ENCODE results near the gene CDAN1. TPM values are rescaled to one million over a fixed set of nuclear protein-coding genes. Genes with fewer than 3 reads are reported as not detected.

Gene CDAN1
- total RNA-seq, 3 donors from 2014 or later (not counting 1 experiment from before 2014, with no cell fraction given), result 18.1 to 36.9 (median 34.9) TPM

DNA sequence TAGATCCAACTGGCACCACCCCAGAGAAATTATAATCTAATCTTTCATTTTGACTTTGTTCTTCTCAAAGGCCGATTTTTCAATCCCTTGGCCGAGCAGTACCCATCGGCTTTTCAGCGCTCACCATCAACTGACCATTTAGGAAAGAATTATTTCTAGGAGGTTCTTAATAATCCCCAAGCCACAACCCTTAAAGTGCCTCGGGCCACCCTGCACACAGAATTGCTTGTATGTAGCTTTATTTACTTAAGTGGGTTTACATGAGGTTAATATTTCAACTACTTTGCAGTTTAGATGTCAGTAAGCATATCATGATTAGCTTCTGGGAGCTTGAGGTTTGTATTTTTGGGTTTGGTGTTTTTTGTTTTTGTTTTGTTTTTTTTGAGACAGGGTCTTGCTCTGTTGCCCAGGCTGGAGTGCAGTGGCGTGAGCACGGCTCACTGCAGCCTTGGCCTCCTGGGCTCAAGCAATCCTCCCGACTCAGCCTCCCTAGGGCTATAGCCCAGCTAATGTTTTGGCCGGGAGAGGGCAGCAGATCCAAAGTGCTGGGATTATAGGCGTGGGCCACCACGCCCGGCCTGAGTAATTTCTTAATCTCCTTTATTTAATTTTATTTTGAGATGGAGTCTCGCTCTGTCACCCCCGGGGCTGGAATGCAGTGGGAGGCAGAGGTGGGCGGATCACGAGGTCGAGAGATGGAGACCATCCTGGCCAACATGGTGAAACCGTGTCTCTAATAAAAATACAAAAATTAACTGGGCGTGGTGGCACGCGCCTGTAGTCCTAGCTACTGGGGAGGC, 801 bp upstream of the CDAN1 start:
- intact Hi-C loops (cut with micrococcal nuclease), result loop anchor here (10.0 kb wide), 1 partner anchor 187 kb away; the partner anchor contains the start of gene TTBK2
- no peak for DNase-seq
- no peaks in the 10 kb centered on the region for H3K27me3 ChIP-seq (ENCODE audit: control insufficient read depth, insufficient read depth, low read length)
- Mint-ChIP-seq H3K36me3 (no peaks in the 10 kb centered on the region), H3K4me3 (peak overlapping the region; percentile 84), H3K4me1 (peaks cover 6 to 14% of the 10 kb centered on the region in 2 donors), H3K9me3 (no peaks in the 10 kb centered on the region), H3K27me3 (ENCODE audit: low read depth in 2 of 2) (no peaks in the 10 kb centered on the region), H3K27ac (peak overlapping the region; percentile 78 to 80)
- H3K4me3 ChIP-seq (ENCODE audit: low read length), result peak overlapping the region; percentile 69
- WGBS (ENCODE audit: insufficient coverage), result 96% methylated on average over 18 of the region's 21 CpGs
- peaks cover 15% of the 10 kb centered on the region for H3K4me1 ChIP-seq (ENCODE audit: control insufficient read depth, insufficient read depth, low read length)
- H3K9me3 ChIP-seq (ENCODE audit: control insufficient read depth, insufficient read depth, low read length), result no peaks in the 10 kb centered on the region
- peaks cover 15% of the 10 kb centered on the region for H3K36me3 ChIP-seq (ENCODE audit: control insufficient read depth, insufficient read depth, low read length)
- peak overlapping the region; percentile 89 for H3K27ac ChIP-seq (ENCODE audit: low read length)
- no peak for TF ChIP-seq CTCF (IDR thresholded peaks at IDR 0.05)
- ATAC-seq, result no peak

DNA sequence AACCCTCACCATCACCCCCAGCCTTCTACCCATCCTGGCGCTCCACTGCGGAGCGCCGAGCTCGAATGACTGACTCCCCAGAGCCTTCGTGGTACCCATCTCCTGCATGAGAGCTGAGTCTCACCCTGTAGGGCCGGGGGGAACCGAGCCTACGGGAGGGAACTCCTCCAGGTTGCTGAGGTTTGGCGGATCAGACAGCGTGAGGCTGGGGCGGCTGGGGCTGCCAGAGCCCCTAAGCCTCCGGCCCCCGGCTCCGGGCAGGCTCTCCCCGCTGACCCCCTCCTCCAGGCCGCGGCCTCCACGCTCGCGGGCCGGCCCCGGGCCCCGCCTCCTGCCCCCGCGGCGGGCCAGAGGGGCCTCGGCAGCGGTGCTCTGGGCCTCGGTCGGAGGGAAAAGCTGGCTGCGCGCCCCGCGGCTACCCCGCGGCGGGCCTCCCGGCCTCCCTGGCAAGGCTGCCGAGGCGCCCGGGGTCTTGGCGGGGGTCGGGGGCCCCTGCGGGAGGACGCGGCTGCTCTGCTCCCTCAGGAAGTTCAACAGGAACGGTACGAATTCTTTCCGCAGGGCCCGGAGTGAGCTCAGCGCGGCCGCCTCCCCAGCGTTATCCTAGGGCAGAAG, 643 bp downstream of the CDAN1 start:
- Histone ChIP-seq H3K27me3 (ENCODE audit: control insufficient read depth, insufficient read depth, low read length) (no peaks in the 10 kb centered on the region), H3K4me3 (ENCODE audit: low read length) (peak overlapping the region; percentile 69), H3K4me1 (ENCODE audit: control insufficient read depth, insufficient read depth, low read length) (peaks cover 15% of the 10 kb centered on the region), H3K36me3 (ENCODE audit: control insufficient read depth, insufficient read depth, low read length) (peaks cover 28% of the 10 kb centered on the region), H3K9me3 (ENCODE audit: control insufficient read depth, insufficient read depth, low read length) (no peaks in the 10 kb centered on the region), H3K27ac (ENCODE audit: low read length) (no peak overlapping the region)
- DNase-seq (peak in 1 of 2 donors; percentile 33), ATAC-seq (peak; percentile 3 to 24 (median 6))
- Mint-ChIP-seq H3K4me1 (peaks cover 6 to 19% of the 10 kb centered on the region in 2 donors), H3K27me3 (ENCODE audit: low read depth in 2 of 2) (no peaks in the 10 kb centered on the region), H3K36me3 (no peaks in the 10 kb centered on the region), H3K27ac (peak overlapping the region in 1 of 2 donors; percentile 80), H3K4me3 (peak overlapping the region; percentile 84), H3K9me3 (no peaks in the 10 kb centered on the region)
- WGBS (ENCODE audit: insufficient coverage), result 2% methylated on average over 55 of the region's 55 CpGs
- intact Hi-C loops (cut with micrococcal nuclease), result loop anchor here (10.0 kb wide), 1 partner anchor 189 kb away; the partner anchor contains the start of gene TTBK2
- TF ChIP-seq CTCF (IDR thresholded peaks at IDR 0.05), result no peak

- intact Hi-C loops (cut with micrococcal nuclease), result loop anchor here (10.0 kb wide), 1 partner anchor 189 kb away; the partner anchor contains the start of gene TTBK2
- H3K4me1 Mint-ChIP-seq, result peaks cover 6 to 19% of the 10 kb centered on the region in 2 donors
- peak overlapping the region in 1 of 2 donors; percentile 80 for H3K27ac Mint-ChIP-seq
- 97% methylated on average over 19 of the region's 19 CpGs for WGBS (ENCODE audit: insufficient coverage)
- Histone ChIP-seq H3K9me3 (ENCODE audit: control insufficient read depth, insufficient read depth, low read length) (no peaks in the 10 kb centered on the region), H3K4me1 (ENCODE audit: control insufficient read depth, insufficient read depth, low read length) (peaks cover 15% of the 10 kb centered on the region), H3K36me3 (ENCODE audit: control insufficient read depth, insufficient read depth, low read length) (peaks cover 34% of the 10 kb centered on the region), H3K4me3 (ENCODE audit: low read length) (peak overlapping the region; percentile 69), H3K27ac (ENCODE audit: low read length) (no peak overlapping the region), H3K27me3 (ENCODE audit: control insufficient read depth, insufficient read depth, low read length) (no peaks in the 10 kb centered on the region)
- H3K36me3 Mint-ChIP-seq, result no peaks in the 10 kb centered on the region
- DNase-seq (no peak), ATAC-seq (no peak)
- no peak for TF ChIP-seq CTCF (IDR thresholded peaks at IDR 0.05)
- H3K27me3 Mint-ChIP-seq (ENCODE audit: low read depth in 2 of 2), result no peaks in the 10 kb centered on the region
- peak overlapping the region; percentile 83 for H3K4me3 Mint-ChIP-seq
- H3K9me3 Mint-ChIP-seq, result no peaks in the 10 kb centered on the region
Measured at GRCh38 chr15:42735382-42736165, 1.4 kb downstream of the CDAN1 start.
